Stimulated activated CD8-positive, alpha-beta memory T cell treated with anti-CD3 and anti-CD28 coated beads, Interleukin-15, amount 100 ng/mL, for 4 hours (primary cell): ENCODE results near the gene ZBTB21.
"Not testable (repeated sequence)": the region's sequence is repeated elsewhere in the genome, so short reads cannot be mapped to it uniquely, and the experiment has no call there.

Experiments
- DNase-seq, 2 donors: peaks; one replicate each; pipeline ENCODE4 v3.0.0-alpha.2; 2020; ENCODE audit warnings: low read depth in 2 of 2

Gene ZBTB21

DNA sequence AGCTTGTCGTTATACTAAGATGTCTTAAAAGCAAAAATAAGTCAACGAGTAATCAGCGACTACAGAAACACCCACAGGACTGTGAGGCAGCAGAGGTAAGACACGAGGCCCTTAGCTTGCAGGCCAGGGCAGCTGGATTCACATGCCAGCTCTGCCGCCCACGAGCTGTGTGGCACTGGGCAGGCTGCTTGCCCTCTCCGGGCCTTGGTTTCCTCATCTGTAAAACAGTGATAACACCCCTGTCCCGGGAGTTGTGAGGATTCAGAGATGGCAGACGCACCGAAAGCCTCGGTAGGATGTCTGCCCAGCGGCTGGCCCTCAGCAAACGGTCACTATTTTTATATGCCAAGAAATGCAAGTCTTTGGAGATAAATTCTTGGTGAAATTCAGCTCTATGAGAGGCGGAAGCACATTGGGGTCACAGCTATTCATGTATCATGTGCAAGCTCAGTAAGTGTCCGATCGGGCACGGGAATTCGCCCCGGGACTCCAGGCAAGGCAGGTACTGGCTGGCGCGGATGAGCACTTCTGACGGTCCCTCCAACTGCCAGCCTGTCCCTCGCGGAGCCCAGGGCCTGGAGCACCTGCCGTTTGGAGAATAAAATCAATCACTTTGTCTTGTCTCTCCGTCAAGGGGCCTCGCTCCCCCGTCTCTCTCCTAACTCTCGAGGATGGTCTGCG is 57.5 kb downstream of the ZBTB21 start:
- DNase-seq: no peak

- no peak for DNase-seq
These were observed 58.1 kb downstream of the ZBTB21 start for GRCh38 chr21:41951876-41952567.

- DNase-seq: no peak
These were observed 59.2 kb downstream of the ZBTB21 start for GRCh38 chr21:41950941-41951351.

GRCh38 chr21:41949631-41950030 is 60.5 kb downstream of the ZBTB21 start:
- not testable (repeated sequence) for DNase-seq

DNA sequence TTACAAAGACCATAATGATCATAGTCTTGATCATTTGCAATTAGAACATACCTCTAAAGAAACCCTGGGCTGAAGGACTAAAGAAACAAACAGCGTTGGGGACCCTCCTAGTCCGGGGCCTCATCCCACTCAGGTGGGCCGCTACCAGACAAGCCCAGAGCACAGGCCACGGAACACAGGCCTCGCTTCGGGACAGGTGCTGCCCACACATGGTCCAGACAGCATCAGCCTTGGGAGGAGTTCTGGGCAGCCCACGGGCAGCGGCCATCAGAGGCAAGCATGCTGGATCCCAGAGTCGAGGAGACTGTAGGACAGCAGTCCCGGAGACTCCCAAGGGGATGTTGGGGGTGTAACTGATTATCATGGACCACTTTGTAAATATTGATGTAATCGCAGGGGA is 61.3 kb downstream of the ZBTB21 start:
- no peak for DNase-seq

DNA sequence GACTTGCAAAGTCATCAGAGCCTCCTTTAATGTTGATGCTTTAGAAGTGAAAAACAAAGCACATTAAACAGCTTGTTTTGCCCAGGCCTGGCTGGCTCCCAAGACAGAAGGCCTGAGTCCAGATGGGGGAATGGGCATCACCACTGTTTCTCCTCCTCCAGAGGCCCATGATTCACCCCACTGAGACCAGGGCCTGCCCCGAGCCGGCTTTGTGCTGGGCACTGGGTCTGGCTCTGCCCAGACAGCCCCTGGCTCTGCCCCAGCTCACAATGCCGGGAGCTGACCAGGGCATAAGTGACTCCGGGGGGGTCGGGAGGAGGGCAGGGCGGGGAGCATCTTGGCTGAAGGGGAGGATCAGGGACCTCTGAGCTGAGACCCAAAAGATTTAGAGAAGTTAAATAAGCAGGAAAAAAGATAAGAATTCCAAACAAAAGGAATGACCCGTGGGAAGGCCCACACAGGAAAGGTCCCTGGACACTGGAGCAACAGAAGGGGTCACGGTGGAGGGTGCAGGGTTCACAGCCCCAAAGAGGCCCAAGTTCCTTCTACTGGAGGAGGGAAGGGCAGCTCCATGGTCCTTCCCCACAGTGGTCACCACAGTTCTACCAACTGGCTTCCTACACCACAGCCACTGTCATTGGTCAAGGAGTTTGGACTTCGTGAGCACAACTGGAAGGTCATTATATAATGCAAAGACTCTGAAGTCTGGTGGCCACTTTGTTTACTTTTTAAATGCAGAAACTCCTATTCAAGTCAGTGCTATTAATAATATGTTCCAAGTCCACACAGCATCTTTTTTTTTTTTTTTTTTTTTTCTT is 61.9 kb downstream of the ZBTB21 start:
- DNase-seq: no peak

DNA sequence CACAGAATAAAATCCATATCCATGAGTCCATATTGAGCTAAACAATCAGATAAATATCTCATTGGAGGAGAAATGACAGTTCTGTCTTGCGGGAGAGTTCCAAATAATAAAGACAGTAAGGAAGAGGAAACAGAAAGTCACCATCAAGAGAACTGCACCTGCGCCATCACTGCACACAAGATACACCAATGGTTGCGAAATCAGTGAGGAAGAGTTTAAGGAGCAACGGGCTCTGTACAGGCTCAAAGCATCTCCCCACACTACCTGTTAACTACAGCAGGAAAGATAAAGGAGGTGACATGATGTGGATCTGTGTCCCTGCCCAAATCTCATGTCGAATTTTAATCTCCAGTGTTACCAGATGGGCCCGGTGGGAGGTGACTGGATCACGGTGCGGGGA is 64.2 kb downstream of the ZBTB21 start:
- DNase-seq: no peak

DNA sequence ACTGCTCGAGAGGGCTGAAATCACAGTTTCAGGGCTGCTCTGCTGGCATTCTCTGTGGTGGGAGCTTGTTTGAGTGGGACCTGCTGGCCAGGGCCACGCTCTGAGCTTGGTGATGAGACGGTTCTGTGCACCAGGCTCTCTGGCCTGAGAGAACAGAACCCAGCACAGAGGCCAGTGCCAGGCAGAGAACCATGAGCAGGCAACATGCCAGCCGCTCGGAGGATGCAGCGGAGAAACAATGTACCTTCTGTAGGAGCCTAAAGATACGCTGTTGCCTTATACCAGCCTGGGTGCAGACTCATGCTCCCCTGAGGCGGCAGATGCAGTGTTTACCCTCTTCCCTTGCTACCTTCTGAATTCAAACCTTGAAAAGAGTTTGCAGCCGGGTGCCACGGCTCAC is 66.3 kb downstream of the ZBTB21 start:
- no peak for DNase-seq

DNA sequence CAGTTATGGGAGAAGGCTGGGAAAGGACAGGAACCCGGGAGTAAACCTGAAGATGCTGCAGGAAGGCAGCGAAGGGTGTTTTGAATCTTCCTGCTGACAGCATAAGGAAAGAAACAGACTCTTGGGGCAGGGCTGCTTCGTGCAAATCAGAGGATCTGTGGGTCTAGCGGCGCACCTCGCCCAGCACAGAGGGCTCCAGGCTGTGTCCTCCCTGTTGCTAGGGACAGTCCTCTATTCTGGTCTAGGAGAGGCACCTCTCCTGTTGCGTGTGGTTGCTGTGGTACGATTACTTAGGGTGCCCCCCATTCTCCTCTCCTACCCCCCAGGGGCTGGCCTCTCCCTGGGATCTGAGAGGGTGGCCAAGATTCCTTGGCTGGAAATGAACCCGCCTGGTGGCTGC is 67.7 kb downstream of the ZBTB21 start:
- no peak for DNase-seq

- DNase-seq: no peak
These were observed 68.2 kb downstream of the ZBTB21 start for GRCh38 chr21:41941941-41942340.

- DNase-seq: no peak
These were observed 69.7 kb downstream of the ZBTB21 start for GRCh38 chr21:41940431-41940830.

DNA sequence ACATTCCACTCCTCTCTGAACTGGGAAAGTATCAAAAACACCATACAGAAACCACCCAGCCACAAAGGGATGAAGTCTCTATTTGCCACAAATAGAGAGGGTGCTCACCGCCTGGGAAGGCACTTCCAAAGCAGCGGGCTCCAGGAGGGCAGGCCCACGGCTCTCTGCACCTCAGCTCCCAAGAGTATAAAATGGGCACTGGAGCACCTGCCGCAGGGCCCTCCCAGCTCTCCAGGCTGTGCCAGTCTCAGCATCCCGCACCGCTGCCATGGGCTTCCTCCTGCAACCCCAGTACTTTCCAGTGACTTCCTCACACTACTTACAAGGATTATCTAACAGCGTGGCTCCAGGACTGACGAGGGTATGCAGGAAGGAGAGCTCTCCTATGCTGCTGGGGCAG is 70.8 kb downstream of the ZBTB21 start:
- DNase-seq: no peak
